Measurements from ENCODE around the gene PARVB. TPM values are rescaled to one million over a fixed set of nuclear protein-coding genes. Genes with fewer than 3 reads are reported as not detected.
"Not testable (repeated sequence)": the region's sequence is repeated elsewhere in the genome, so short reads cannot be mapped to it uniquely, and the experiment has no call there.

Gene PARVB
- total RNA-seq, 1 experiment from 2014 or later, result 69.4 TPM

DNA sequence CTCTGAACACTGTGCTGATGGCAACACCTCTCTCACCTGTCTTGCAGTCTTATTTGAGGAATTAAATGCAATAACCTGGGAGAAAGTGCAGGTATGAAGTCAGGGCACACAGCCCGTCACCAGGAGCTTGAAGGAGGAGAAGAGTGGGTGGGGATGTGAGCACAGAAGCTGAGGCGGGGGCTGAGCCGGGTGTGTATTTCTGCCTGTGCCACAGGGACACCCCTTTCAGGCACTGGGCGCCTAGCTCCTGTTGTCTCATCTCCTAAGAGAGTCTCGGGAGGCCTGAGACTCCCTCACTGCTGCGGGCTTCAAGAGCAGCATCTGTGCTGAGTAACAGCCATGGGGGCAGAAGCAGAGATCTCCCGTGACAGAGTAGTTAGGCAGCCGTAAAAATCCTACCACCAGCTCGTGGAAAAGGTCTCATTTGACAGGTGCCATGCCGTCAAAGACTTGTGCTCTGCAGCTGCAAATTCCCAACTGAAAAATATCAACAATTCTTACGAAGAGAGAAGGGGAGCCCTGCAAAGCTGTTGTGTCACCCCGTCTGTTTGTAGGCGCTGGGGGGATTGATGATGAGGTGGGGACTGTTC, 26.8 kb downstream of the PARVB start:
- no peak for DNase-seq (ENCODE audit: low read depth)

DNA sequence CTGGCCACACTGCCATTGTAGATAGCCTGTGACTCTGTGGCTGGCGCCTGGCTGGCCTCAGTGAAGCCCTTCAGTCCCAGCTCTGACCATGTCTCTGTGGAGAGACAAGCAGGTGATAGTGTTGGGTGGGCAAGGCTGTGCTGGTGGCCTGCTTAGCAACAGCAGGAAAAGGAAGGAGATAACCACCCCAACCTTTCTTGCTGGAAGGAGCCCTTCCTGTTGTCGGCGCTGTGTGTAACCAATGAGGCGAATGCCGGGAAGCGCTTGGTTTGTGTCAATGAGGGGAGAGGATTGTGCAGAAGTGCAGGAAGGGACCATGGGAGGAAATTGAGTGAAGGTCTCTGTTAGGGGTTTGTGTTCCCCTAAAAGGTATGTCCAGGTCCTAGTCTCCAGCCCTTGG, 27.3 kb downstream of the PARVB start:
- no peak for DNase-seq (ENCODE audit: low read depth)

DNA sequence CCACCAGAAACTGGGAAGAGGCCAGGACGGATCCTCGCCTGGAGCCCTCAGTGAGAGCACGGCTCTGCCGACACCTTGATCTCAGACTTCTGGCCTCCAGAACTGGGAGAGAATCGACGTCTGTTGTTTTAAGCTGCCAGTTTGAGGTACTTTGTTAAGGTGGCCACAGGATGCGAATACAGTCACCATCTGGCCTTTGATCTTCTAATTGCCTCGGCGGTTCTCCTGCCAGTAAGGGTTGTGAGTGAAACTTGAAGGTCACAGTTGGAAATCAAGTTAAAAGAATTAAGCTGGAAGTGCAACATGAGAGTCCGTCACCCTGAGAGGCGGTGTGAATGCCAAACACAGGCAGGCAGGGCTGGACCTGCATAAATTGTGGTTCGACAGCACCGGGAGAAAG, 27.9 kb downstream of the PARVB start:
- DNase-seq (ENCODE audit: low read depth), result no peak

DNA sequence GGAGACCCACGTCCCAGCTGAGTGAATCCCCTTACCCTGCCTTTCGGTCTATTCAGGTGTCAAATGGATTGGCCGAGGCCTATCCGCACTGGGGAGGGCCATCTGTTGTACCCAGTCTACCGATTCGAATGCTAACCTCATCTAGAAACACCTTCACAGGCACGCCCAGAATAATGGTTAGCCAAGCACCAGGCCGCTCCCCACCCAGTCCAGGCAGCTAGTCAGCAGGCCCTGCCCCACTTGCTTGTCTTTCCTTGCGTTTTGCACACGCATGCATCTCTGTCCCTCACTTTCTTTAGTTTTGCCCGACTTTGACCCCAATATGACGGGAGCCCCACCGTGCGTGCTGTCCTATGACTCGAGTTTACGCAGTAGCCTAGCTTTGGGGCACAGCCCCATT, 31.7 kb downstream of the PARVB start:
- DNase-seq (ENCODE audit: low read depth), result no peak

DNA sequence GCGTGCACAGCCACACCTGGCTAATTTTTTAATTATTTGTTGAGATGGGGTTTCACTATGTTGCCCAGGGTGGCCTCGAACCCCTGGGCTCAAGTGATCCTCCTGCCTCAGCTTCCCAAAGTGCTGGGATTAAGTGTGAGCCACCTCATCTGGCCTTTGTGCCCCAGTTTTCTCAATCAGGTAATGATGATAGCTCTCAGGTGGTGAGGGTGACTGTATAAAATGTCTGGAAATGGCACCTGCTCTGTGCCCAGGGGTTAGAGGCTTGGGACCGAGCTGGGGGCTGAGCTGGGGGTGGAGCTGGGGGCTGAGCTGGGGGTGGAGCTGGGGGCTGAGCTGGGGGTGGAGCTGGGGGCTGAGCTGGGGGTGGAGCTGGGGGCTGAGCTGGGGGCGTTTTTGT, 32.5 kb downstream of the PARVB start:
- DNase-seq (ENCODE audit: low read depth), result not testable (repeated sequence)

DNA sequence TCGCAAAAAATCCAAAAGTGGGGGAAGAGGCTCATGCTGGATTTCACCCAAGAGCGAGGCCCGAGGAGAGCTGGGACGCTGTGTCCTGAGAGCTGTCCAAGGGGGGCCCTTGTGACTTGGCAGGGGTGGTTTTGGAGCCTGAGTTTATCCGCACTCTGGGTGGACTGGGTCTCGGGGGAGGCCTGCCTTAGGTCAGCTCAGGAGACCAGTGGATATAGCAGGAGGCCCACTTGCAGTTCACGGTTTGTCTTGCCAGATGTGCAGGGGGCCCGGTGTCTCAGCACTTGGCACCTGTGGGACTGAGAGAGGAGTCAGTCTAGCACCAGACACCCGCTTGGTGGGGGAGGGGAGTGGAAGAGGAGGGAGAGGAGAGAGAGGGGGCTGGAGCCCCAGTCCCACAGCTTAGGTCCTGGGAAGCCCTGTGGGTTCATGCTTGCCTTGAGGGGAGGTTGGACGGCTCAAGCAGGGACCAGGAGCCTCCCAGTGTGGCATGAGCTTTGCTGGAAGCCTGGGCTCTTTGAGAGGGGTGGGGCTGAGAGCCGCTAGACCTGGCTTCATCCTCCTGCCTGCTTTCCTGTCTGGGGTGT, 33.4 kb downstream of the PARVB start:
- DNase-seq (ENCODE audit: low read depth), result no peak

DNA sequence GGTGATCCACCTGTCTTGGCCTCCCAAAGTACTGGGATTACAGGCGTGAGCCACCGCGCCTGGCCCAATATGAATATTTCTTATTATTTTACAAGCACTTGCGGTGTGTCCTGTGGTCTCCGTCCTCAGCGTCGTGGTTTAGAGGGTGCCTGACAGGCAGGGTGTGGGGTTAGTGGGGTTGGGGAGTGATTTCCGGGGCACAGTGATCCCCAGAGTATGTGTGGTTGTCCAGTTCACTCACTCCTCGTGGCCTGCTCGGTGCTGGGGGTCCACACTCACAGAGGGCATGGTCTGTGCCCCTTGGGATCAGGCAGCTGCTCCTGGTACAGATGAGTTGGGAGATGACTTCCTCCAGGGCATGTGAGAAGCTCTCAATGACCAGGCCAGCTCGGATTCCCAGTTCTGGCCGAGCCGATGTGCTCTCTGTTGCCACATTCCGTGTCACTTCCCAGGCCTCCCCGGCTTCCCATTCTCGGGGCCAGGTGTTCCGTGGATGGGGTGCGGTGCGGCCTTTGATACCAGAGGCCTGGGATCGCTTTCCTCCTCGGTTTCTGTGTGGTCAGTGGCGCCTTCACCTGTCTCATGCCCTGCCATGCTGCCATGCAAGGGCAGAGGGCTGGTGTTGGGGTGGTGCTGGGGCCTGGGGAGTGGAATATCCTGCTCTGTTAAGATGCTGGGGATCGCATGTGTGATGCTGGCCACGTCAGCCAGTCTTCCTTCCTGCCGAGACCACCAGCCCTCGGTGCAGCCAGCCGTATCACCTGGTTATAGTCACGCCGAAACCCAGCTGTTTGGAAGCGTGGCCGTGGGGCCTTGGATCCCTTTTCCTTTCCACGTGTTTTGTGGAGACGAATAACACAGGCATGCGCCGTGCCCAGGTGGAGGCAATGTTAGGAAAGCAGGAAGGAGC, 39.6 kb downstream of the PARVB start:
- no peak for DNase-seq (ENCODE audit: low read depth)

DNA sequence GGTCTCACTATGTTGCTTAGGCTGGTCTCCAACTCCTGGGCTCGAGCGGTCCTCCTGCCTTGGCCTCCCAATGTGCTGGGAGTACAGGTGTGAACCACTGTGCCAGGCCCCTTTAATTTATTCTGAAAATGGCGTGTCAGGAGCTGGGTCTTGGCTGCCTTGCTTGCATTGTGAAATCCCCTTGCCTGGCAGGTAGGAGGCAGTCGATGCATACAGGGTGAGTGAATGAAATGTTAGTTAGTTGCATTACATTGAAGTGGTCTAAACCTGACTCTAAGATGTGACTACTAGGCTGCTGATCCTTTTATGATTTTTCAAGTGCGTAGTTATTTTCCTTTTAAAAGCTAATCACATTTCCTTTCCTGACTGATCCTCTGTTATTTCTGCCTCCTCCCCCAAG, 42.9 kb downstream of the PARVB start:
- DNase-seq (ENCODE audit: low read depth), result no peak

DNA sequence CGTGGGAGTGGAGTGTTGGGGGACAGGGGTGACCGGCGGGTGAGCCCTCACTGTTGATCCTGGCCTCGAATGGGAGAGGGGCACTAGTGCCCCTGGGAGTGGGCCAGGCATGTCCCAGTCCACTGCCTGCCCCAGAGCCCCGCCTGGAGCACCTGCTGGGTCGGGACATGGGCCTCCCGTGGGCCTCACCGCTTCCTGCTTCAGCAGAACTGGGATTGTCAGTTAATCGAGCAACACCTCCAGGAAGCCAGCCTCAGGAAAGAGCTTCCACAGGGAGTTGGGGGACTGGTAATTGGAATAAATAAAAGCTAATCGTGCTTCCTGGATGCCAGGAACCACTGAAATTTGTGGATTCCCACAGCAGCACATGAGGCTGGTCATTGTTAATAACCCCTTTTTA, 43.8 kb downstream of the PARVB start:
- DNase-seq (ENCODE audit: low read depth), result no peak

DNA sequence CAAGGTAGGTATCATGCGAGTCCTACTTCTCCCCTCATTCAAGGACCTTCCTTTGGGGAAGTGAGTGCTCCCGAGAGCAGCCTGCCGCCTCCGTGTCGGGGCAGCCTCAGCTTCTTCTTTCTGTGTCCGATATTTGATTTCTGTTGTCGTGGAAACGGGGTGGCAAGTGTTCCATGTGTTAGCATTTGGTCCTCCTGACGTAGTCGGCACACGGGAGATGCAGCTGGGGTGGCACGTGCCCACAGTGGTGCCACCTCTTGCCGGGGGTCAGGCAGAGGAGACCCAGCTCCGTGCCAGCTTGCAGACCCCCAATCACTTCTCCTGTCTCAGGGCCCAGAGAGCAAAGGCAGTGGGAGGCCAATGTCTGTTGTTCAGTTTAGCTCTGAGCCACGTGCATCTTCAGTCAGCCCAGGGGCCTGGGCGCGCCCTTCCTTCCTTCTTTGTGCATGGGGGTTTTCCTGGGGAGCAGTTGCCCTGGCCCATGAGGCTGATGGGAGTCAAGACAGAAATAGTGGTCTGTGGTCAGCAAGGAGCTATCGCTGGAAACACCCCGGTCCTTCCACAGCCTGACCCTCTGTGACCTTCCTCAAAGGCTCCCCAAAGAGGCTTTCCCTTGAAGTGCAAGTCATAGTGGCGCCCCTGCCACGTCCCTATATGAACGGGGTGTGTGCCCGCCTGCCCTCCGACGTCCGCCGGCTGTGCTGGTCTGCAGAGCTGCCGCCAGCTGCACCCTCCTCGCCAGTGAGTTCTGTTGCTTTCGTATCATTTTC, 44.5 kb downstream of the PARVB start:
- no peak for DNase-seq (ENCODE audit: low read depth)

DNA sequence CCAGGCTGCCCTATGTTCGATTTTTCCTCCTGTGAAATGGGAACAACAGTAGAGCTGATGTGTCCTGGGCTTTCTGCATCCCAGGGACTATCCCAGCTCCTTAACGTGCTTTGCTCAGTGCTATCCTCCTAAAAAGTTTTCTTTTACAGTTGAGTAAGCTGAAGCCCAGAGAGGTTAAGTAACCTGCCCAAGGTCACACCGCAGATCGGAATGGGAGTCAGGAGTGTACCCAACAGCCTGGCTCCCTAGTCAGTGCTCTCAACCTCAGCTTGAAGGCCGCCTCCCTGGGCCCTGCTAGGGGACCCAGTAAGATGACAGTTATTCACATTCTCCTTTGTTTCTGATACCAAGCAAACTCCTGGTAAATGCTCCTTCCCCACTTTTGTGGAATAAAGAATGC, 45.9 kb downstream of the PARVB start:
- no peak for DNase-seq (ENCODE audit: low read depth)

DNA sequence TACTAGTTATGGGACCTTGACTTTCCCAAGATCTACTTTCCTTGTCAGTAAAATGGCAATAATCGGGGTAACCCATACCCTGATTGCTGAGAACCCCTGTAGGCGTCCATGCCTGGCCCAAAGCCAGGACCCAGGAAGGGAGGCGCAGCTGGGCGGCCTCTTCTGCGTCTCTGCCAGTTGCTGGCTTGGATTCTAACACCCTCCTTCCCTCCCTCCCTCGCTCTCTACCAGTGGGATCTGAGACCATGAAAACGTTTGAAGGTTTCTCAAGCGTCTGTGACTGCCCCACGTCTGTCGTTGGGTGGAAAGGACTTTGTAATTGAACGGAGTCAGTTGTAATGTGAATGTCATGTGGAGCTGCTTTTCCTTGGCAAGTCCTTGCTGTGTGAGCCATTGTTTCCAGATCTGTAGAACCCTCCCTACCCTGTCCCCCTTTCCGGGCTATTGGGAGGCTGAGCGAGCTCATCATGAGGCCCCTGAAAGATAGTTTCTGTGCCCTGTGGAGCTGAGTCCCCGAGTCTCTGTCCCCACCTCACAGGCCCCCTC, 47.8 kb downstream of the PARVB start:
- DNase-seq (ENCODE audit: low read depth), result no peak

DNA sequence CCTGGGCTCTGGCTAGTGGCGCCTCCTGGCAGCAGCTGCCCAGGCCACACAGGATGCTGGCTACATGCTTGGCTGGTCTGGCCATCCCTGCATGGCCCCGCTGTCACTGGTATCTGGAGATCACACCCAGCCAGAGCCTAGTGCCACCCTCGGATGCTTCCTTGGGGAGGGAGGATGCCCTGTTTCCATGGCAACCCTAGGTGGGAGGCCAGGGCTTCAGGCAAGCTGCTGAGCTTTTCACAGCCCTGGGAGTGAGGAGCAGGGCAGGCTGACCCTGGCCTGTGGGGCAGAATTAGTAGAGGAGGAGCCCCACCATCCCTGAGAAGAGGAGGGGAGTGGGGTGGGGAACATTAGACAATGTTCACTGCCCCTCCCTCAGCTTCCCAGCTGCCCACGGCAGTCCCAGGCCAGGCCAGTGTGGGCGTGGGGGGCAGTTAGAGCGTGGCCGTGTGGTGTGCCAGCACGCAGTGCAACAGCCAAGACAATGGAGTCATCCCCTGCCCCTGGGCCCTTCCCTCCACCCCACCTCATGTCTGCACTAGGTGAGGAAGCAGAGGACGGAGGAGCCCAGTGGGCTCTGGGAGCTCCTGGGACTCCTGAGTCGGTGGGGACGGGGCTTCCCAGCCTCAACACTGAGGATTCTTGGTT, 50.4 kb downstream of the PARVB start:
- DNase-seq (ENCODE audit: low read depth), result no peak

DNA sequence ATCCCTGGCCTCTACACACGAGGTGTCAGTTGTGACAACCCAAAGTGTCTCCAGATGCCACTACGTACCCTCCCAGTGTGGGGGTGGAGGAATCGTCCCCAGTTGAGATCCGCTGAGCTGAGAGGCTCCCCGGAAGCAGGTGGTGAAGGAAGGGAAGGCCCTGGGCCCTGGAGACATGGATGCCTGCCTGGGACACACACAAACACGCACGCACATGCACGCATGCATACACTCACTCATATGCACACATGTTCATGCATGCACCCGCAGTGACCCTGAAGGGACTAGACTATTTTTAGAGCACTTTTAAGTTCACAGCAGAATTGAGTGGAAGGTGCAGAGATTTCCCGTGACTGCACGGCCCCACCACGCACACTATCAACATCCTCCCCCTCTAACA, 50.9 kb downstream of the PARVB start:
- DNase-seq (ENCODE audit: low read depth), result no peak

DNA sequence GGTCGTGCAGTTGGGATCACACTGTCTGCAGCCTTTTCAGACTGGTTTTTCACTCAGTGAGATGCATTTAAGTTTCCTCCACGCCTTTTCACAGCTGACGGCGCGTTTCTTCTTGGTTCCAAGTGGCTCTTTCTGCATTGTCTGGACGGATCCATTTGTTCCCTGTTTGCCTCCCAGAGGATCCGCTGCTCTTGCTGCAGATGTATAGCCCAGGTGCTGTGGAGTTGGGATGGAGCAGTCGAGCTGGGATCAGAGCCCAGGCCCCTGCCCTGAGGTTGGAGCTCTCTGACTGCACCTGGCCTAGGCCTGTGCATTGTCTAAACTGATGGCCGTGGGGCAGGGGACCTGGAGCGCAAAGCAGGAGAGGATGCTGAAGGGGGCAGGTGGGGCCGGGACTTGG, 51.6 kb downstream of the PARVB start:
- DNase-seq (ENCODE audit: low read depth), result no peak

DNA sequence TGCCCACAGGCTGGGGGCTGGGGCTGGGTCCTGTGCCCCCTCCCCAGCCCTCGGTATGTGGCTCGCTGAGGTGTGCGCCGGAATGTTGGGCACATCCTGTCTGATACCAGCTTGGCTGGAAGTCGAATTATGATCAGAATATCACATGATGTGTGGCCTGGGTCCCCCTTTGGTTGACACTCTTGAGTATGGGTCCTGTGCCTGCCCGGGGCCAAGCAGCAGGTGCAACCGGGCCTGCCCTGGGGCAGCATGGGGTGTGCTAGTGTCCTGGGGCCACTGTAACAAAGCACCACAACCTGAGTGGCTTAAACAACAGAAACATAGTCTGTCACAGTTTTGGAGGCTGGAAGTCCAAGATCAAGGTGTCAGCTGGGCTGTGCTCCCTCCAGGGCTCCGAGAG, 52.7 kb downstream of the PARVB start:
- DNase-seq (ENCODE audit: low read depth), result no peak

DNA sequence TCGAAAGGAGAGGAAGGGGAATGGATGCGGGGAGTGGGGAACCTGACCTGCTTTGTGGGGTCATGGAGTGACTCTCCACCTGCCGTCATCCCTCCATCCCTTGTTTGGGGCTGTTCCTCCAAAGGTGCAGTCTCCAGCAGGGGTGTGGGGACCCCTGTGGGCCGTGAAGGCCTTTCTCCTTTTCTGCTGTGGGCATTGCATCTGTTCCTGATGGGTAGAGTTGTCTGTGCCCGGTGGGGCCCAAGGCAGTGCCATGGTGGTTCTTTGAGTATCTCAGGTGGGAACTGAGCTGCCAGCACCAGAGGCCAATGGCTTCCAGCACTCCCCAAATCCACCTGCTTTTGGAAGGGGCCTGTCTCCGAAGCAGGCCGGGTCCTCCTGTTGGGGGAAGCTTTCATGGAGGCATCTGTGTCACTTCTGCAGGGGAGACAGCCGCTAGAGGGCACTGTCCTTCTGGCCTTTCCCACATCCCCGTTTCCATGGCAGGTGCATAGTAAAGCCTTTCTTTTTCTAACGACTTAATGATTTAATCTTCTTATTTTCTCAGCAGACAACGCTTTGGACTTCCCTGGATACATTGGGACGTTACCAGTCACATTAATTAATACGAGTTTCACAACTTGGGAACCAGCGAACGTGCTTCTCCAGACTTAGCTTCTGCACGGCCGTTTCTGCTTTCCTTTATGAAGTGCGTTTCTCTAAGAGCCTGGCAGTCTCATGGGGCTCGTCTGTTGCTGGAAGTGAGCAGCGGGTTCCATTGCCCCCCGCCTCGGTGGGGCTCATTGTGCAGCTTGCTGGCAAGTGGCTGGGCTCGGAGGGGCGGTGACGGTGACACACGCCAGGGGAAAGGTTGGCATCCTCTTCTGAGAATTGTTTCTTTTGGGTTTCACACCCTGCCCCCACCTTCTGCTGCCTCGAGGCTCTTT, 57.1 kb downstream of the PARVB start:
- DNase-seq (ENCODE audit: low read depth), result peak; percentile 44

DNA sequence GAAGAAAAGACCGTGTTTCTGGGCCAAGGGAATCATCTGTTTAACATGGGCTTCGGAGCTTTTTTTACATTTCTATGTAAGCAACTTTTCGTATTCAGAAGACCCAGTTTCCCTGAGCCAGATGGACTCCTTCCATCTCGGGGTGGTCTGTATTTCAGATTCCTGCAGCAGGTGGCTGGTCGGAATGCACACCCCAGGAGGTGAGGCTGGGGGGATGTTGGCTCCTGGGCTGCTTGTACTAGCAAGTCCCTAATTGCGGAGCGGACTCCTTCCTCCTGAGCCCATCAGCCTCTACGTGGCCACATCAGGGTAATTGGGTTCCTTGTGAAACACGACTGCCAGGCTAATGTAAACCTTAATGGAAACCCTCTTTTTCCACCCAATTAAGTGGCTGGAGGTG, 58.7 kb downstream of the PARVB start:
- no peak for DNase-seq (ENCODE audit: low read depth)

DNA sequence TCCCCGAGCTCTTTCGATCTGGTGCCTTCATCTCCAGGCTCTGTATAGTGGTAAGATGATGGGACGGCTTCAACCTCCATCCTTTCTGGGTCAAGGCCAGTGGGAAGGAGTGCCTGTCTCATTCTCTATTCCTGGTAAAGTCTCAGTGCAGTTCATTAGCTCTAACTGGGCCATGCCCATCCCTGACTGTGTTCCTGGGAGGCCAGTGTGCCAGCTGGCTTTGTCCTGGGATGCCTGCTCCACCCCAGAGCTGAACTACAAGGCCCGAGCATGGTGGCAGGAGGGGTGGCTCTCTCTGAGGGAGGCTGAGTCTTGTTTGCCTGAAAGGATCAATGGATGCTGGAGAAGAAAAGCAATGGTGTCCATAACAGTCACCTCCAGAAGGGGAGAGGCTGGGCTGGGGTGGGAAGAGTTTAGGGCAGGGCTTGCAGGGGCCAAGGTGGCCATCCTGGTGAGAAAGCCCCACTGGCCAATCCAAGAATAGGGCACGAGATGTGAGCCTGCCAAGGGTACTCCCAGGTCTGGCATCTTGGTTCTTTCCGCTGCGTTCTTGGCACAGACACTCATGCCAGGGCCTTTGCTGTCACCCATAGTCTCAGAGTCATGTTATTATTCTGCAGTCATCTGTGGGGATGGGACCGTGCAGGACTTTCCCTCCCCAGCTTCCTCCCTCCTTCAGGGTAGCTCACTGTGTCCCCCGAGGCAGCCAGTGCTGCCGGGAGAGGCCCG, 60.1 kb downstream of the PARVB start:
- DNase-seq (ENCODE audit: low read depth), result no peak

Data from HT1080 (cell line).